GM23338 (cell line): ENCODE data around the gene FAM83C. TPM values are rescaled to one million over a fixed set of nuclear protein-coding genes. Genes with fewer than 3 reads are reported as not detected.

Experiments used
- ATAC-seq: fragments of 200-7000 bp; cut with Tn5 transposase; 3 replicates; pipeline ENCODE4 v1.9.1; 2020
- DNase-seq: peaks from one replicate; pipeline ENCODE4 v3.0.0-alpha.2; 2015; ENCODE audit warnings: low spot score
- H2AFZ ChIP-seq: fragments of 200-600 bp; sonication (generic); 2 replicates; pipeline ENCODE4 v1.8.0; 2016; ENCODE audit warnings: antibody characterized with exemption, mild to moderate bottlenecking, moderate library complexity
- H3F3A ChIP-seq: fragments of 200-600 bp; sonication (generic); replicated peaks from 2 replicates; pipeline ENCODE4 v1.8.0; 2017; ENCODE audit warnings: antibody characterized with exemption, mixed run types, low read depth
- H3K27ac ChIP-seq: fragments of 200-600 bp; sonication (generic); 2 replicates; pipeline ENCODE4 v1.6.1; 2016; ENCODE audit warnings: low read depth
- H3K27me3 ChIP-seq: fragments of 200-600 bp; sonication (generic); 2 replicates; pipeline ENCODE4 v1.8.0; 2016; ENCODE audit warnings: mild to moderate bottlenecking, mixed run types, moderate library complexity; ENCODE audit not compliant: insufficient read depth
- H3K36me3 ChIP-seq: fragments of 200-600 bp; sonication (generic); 2 replicates; pipeline ENCODE4 v1.8.0; 2016; ENCODE audit warnings: mild to moderate bottlenecking; ENCODE audit not compliant: insufficient read depth
- H3K4me1 ChIP-seq: fragments of 200-600 bp; sonication (generic); 2 replicates; pipeline ENCODE4 v1.8.0; 2016; ENCODE audit warnings: mild to moderate bottlenecking, moderate library complexity; ENCODE audit not compliant: insufficient read depth
- H3K4me2 ChIP-seq: fragments of 200-600 bp; sonication (generic); 2 replicates; pipeline ENCODE4 v1.7.1; 2017; ENCODE audit warnings: mixed run types
- H3K4me3 ChIP-seq: fragments of 200-600 bp; sonication (generic); 2 replicates; pipeline ENCODE4 v1.6.1; 2016; ENCODE audit warnings: mixed run types
- H3K79me2 ChIP-seq: fragments of 200-600 bp; sonication (generic); replicated peaks from 2 replicates; pipeline ENCODE4 v1.8.0; 2017; ENCODE audit warnings: mild to moderate bottlenecking; ENCODE audit not compliant: insufficient read depth
- H3K9me2 ChIP-seq: fragments of 200-600 bp; sonication (generic); 2 replicates; pipeline ENCODE4 v1.8.0; 2017; ENCODE audit not compliant: insufficient read depth
- H4K20me1 ChIP-seq: fragments of 200-600 bp; sonication (generic); replicated peaks from 2 replicates; pipeline ENCODE4 v1.8.0; 2017; ENCODE audit warnings: mild to moderate bottlenecking; ENCODE audit not compliant: insufficient read depth
- H3K27ac Mint-ChIP-seq: 2 replicates; pipeline ENCODE4 v1.8.0; 2020; ENCODE audit warnings: inconsistent platforms, mild to moderate bottlenecking, moderate library complexity, mixed read lengths
- H3K27me3 Mint-ChIP-seq: 3 replicates; pipeline ENCODE4 v1.8.0; 2022; ENCODE audit warnings: low read depth, mild to moderate bottlenecking, moderate library complexity, mixed read lengths, inconsistent platforms; ENCODE audit not compliant: insufficient read depth, poor library complexity
- H3K36me3 Mint-ChIP-seq: 3 replicates; pipeline ENCODE4 v1.8.0; 2021; ENCODE audit warnings: low read depth, mild to moderate bottlenecking, inconsistent platforms, moderate library complexity, mixed read lengths
- H3K4me1 Mint-ChIP-seq: 3 replicates; pipeline ENCODE4 v1.8.0; 2020; ENCODE audit warnings: mild to moderate bottlenecking, inconsistent platforms, mixed read lengths
- H3K4me3 Mint-ChIP-seq: 3 replicates; pipeline ENCODE4 v1.8.0; 2021; ENCODE audit warnings: moderate library complexity, mild to moderate bottlenecking, inconsistent platforms, mixed read lengths
- H3K9me3 Mint-ChIP-seq: 3 replicates; pipeline ENCODE4 v1.8.0; 2020; ENCODE audit warnings: moderate library complexity, mild to moderate bottlenecking, inconsistent platforms, mixed read lengths
- CREB1 ChIP-seq: fragments of 250-450 bp; sonication (Bioruptor Pico); IDR thresholded peaks from 2 replicates; pipeline ENCODE4 v1.5.0; 2020; ENCODE audit warnings: low read depth, mild to moderate bottlenecking, moderate library complexity
- CTCF ChIP-seq, 2 experiments: fragments of 200-600 bp in 1 of 2; sonication (generic) in 1 of 2; conservative IDR thresholded peaks; 2 replicates each; pipeline versions ENCODE4 v1.5.1 to v1.6.1; 2016 to 2017; ENCODE audit warnings: antibody characterized with exemption in 2 of 2, low read depth in 2 of 2, mild to moderate bottlenecking in 2 of 2, moderate library complexity in 1 of 2
- ETS1 ChIP-seq: IDR thresholded peaks from 2 replicates; pipeline ENCODE4 v1.6.1; 2016; ENCODE audit warnings: antibody characterized with exemption
- EZH2 ChIP-seq: fragments of 200-600 bp; sonication (generic); IDR thresholded peaks from one replicate; pipeline ENCODE4 v1.8.0; 2017; ENCODE audit warnings: antibody characterized with exemption, mild to moderate bottlenecking, low read depth; ENCODE audit not compliant: unreplicated experiment
- EZH2phosphoT487 ChIP-seq: fragments of 200-600 bp; sonication (generic); IDR thresholded peaks from one replicate; pipeline ENCODE4 v1.8.1; 2018; ENCODE audit warnings: antibody characterized with exemption; ENCODE audit not compliant: unreplicated experiment
- JUNB ChIP-seq: IDR thresholded peaks from one replicate; pipeline ENCODE4 v1.6.1; 2016; ENCODE audit warnings: antibody characterized with exemption; ENCODE audit not compliant: unreplicated experiment
- NANOG ChIP-seq: IDR thresholded peaks from 2 replicates; pipeline ENCODE4 v1.6.1; 2016; ENCODE audit warnings: antibody characterized with exemption, borderline replicate concordance
- POLR2AphosphoS5 ChIP-seq: IDR thresholded peaks from 2 replicates; pipeline ENCODE4 v1.6.1; 2016; ENCODE audit warnings: antibody characterized with exemption, low read depth
- STAT1 ChIP-seq: IDR thresholded peaks from one replicate; pipeline ENCODE4 v1.6.1; 2016; ENCODE audit warnings: antibody characterized with exemption; ENCODE audit not compliant: unreplicated experiment
- ZNF114 ChIP-seq: fragments of 250-450 bp; sonication (Bioruptor Pico); IDR thresholded peaks from 2 replicates; pipeline ENCODE4 v1.5.0; 2020; ENCODE audit warnings: mild to moderate bottlenecking, moderate library complexity
- ZNF331 ChIP-seq: fragments of 250-450 bp; sonication (Bioruptor Pico); IDR thresholded peaks from 2 replicates; pipeline ENCODE4 v1.5.0; 2020; ENCODE audit warnings: low read depth, mild to moderate bottlenecking, moderate library complexity
- polyA plus RNA-seq: library from polyadenylated mRNA; unstranded; fragments of >200 nt; fragmentation: Nextera tagmentation; extraction: Ambion mirVana; gene quantifications from 2 replicates; pipeline ENCODE4 v1.2.1, GENCODE V29; 2016
- total RNA-seq: library from RNA; depleted of rRNA; stranded (reverse); fragments of >200 nt; shearing (Covaris generic); gene quantifications from 2 replicates; pipeline ENCODE4 v1.2.3, GENCODE V29; 2014
- TF ChIP-seq, protein P1 (sequence below): fragments of 250-450 bp; sonication (Bioruptor Pico); IDR thresholded peaks from 2 replicates; pipeline ENCODE4 v1.5.0; 2020; ENCODE audit warnings: mild to moderate bottlenecking, moderate library complexity

Gene FAM83C
- total and polyA plus RNA-seq, 2 experiments from 2014 or later: 0.10 TPM; not detected in 1

DNA sequence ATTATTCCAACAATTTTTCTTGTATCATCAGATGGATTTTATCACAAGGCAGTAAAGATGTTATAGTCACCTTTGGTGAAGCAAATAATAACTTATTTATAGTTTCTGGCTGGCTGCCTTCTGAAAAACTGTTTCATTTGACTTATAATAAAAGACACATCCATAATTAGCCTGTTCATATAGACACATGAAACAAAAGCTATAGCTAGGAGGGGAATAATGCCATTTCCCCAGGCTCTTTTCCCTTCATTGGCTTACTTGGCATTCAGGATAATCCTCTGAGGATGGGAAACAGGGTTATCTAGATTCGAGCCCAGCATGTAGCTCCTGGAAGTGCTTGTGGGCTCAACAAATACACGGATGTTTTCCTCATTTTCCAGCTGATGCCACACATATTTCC lies 48.2 kb downstream of the FAM83C start (continued):
- TF ChIP-seq ZNF114 (CRISPR knock-in tag): no peak
- no peak for TF ChIP-seq JUNB

GRCh38 chr20:35243317-35243716 lies 48.9 kb downstream of the FAM83C start:
- Mint-ChIP-seq H3K36me3 (no peaks in the 10 kb centered on the region), H3K27ac (no peak overlapping the region), H3K27me3 (peaks cover 3% of the 10 kb centered on the region), H3K9me3 (no peaks in the 10 kb centered on the region), H3K4me3 (no peak overlapping the region), H3K4me1 (peaks cover 17% of the 10 kb centered on the region)
- TF ChIP-seq CREB1 (CRISPR knock-in tag) (no peak), STAT1 (no peak)
- Histone ChIP-seq H3F3A (no peaks in the 10 kb centered on the region), H2AFZ (no peak overlapping the region), H3K4me1 (peaks cover 8% of the 10 kb centered on the region), H3K9me2 (no peaks in the 10 kb centered on the region), H3K27me3 (no peaks in the 10 kb centered on the region), H3K27ac (no peak overlapping the region), H3K4me2 (no peak overlapping the region), H3K36me3 (no peaks in the 10 kb centered on the region), H4K20me1 (no peaks in the 10 kb centered on the region), H3K4me3 (no peak overlapping the region), H3K79me2 (no peaks in the 10 kb centered on the region)
- ATAC-seq (no peak), DNase-seq (no peak)

DNA sequence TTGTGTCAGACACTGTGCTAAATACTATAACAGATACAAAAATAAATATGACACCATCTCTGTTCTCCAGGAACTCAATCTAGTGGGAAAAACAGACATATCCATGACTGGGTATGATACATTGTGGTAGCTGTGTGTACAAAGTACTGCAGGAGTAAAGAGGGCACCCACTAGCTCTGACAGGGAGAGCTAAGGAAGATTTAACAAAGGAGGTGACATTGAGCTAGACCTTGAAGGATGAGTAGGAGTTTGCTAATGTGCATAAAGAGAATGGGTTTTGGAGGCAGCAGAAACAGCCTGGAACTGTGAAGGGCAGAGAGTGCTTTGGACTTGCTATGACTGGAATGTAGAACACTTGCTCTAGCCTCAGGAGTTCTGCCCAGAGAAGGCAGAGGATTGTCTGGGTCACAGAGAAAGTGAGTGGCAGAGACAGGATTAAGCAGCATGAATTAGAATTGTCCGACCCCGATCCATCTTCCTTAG lies 51.4 kb downstream of the FAM83C start:
- ATAC-seq: peak; percentile 40; the same call in 2 of the 3 replicates
- no peak for TF ChIP-seq CTCF (conservative IDR thresholded peaks at IDR 0.05; ENCODE audit: low read depth in 2 of 2)
- no peak for TF ChIP-seq CREB1 (CRISPR knock-in tag)
- TF ChIP-seq, protein P1, sequence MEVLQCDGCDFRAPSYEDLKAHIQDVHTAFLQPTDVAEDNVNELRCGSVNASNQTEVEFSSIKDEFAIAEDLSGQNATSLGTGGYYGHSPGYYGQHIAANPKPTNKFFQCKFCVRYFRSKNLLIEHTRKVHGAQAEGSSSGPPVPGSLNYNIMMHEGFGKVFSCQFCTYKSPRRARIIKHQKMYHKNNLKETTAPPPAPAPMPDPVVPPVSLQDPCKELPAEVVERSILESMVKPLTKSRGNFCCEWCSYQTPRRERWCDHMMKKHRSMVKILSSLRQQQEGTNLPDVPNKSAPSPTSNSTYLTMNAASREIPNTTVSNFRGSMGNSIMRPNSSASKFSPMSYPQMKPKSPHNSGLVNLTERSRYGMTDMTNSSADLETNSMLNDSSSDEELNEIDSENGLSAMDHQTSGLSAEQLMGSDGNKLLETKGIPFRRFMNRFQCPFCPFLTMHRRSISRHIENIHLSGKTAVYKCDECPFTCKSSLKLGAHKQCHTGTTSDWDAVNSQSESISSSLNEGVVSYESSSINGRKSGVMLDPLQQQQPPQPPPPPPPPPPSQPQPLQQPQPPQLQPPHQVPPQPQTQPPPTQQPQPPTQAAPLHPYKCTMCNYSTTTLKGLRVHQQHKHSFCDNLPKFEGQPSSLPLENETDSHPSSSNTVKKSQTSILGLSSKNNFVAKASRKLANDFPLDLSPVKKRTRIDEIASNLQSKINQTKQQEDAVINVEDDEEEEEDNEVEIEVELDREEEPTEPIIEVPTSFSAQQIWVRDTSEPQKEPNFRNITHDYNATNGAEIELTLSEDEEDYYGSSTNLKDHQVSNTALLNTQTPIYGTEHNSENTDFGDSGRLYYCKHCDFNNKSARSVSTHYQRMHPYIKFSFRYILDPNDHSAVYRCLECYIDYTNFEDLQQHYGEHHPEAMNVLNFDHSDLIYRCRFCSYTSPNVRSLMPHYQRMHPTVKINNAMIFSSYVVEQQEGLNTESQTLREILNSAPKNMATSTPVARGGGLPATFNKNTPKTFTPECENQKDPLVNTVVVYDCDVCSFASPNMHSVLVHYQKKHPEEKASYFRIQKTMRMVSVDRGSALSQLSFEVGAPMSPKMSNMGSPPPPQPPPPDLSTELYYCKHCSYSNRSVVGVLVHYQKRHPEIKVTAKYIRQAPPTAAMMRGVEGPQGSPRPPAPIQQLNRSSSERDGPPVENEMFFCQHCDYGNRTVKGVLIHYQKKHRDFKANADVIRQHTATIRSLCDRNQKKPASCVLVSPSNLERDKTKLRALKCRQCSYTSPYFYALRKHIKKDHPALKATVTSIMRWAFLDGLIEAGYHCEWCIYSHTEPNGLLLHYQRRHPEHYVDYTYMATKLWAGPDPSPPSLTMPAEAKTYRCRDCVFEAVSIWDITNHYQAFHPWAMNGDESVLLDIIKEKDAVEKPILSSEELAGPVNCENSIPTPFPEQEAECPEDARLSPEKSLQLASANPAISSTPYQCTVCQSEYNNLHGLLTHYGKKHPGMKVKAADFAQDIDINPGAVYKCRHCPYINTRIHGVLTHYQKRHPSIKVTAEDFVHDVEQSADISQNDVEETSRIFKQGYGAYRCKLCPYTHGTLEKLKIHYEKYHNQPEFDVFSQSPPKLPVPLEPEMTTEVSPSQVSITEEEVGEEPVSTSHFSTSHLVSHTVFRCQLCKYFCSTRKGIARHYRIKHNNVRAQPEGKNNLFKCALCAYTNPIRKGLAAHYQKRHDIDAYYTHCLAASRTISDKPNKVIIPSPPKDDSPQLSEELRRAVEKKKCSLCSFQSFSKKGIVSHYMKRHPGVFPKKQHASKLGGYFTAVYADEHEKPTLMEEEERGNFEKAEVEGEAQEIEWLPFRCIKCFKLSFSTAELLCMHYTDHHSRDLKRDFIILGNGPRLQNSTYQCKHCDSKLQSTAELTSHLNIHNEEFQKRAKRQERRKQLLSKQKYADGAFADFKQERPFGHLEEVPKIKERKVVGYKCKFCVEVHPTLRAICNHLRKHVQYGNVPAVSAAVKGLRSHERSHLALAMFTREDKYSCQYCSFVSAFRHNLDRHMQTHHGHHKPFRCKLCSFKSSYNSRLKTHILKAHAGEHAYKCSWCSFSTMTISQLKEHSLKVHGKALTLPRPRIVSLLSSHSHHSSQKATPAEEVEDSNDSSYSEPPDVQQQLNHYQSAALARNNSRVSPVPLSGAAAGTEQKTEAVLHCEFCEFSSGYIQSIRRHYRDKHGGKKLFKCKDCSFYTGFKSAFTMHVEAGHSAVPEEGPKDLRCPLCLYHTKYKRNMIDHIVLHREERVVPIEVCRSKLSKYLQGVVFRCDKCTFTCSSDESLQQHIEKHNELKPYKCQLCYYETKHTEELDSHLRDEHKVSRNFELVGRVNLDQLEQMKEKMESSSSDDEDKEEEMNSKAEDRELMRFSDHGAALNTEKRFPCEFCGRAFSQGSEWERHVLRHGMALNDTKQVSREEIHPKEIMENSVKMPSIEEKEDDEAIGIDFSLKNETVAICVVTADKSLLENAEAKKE: no peak
- TF ChIP-seq NANOG: no peak
- TF ChIP-seq EZH2: no peak
- TF ChIP-seq ETS1: no peak
- no peak for TF ChIP-seq STAT1
- TF ChIP-seq POLR2AphosphoS5: no peak
- TF ChIP-seq ZNF331: no peak
- TF ChIP-seq EZH2phosphoT487: no peak

More for the DNA sequence above, 51.4 kb downstream of the FAM83C start:
- Mint-ChIP-seq H3K9me3 (no peaks in the 10 kb centered on the region), H3K4me3 (no peak overlapping the region), H3K27me3 (peaks cover 7% of the 10 kb centered on the region), H3K27ac (no peak overlapping the region), H3K36me3 (no peaks in the 10 kb centered on the region), H3K4me1 (peaks cover 10% of the 10 kb centered on the region; the same call in 2 of the 3 replicates)
- Histone ChIP-seq H4K20me1 (no peaks in the 10 kb centered on the region), H3F3A (no peaks in the 10 kb centered on the region), H3K27ac (no peak overlapping the region), H3K79me2 (no peaks in the 10 kb centered on the region), H3K4me2 (no peak overlapping the region), H2AFZ (no peak overlapping the region), H3K36me3 (no peaks in the 10 kb centered on the region), H3K27me3 (no peaks in the 10 kb centered on the region), H3K4me3 (no peak overlapping the region), H3K9me2 (no peaks in the 10 kb centered on the region), H3K4me1 (peaks cover 8% of the 10 kb centered on the region)
- no peak for DNase-seq
